ENCODE data around the gene PDF. TPM values are rescaled to one million over a fixed set of nuclear protein-coding genes. Genes with fewer than 3 reads are reported as not detected.
"Not testable (repeated sequence)": the region's sequence is repeated elsewhere in the genome, so short reads cannot be mapped to it uniquely, and the experiment has no call there.

PDF gene
- total RNA-seq, 1 donor from 2014 or later, result 44.9 TPM

GRCh38 chr16:69301187-69301586, 29.2 kb downstream of the PDF start:
- peak; percentile 9 to 18 for DNase-seq (ENCODE audit: extremely low spot score in 2 of 2)
- H3K4me3 ChIP-seq, result no peak overlapping the region
- no peaks in the 10 kb centered on the region for H3K27me3 ChIP-seq
- no peaks in the 10 kb centered on the region for H3K9me3 ChIP-seq
- no peak overlapping the region for H3K27ac ChIP-seq
- H3K36me3 ChIP-seq, result peaks cover 0 to 36% of the 10 kb centered on the region in 2 donors
- intact Hi-C loops (cut with DNase I), result no loop called here
- TF ChIP-seq POLR2AphosphoS5 (IDR thresholded peaks at IDR 0.05; ENCODE audit: insufficient read depth in 1 of 2, low read depth in 1 of 2) (no peak), CTCF (IDR thresholded peaks at IDR 0.05) (no peak), POLR2A (IDR thresholded peaks at IDR 0.05) (no peak)
- no peaks in the 10 kb centered on the region for H3K4me1 ChIP-seq

GRCh38 chr16:69298261-69298660, 32.1 kb downstream of the PDF start:
- no peaks in the 10 kb centered on the region for H3K27me3 ChIP-seq
- TF ChIP-seq POLR2AphosphoS5 (IDR thresholded peaks at IDR 0.05; ENCODE audit: insufficient read depth in 1 of 2, low read depth in 1 of 2) (no peak), CTCF (IDR thresholded peaks at IDR 0.05) (no peak), POLR2A (IDR thresholded peaks at IDR 0.05) (no peak)

GRCh38 chr16:69296771-69297170, 33.6 kb downstream of the PDF start:
- peaks cover 0 to 25% of the 10 kb centered on the region in 2 donors for H3K36me3 ChIP-seq
- H3K27me3 ChIP-seq; H3K4me3 ChIP-seq; intact Hi-C loops (cut with DNase I); H3K27ac ChIP-seq; H3K9me3 ChIP-seq; H3K4me1 ChIP-seq: not testable (repeated sequence)
- peak in 1 of 2 donors; percentile 29 for DNase-seq (ENCODE audit: extremely low spot score in 2 of 2)

More at GRCh38 chr16:69298261-69298660, 32.1 kb downstream of the PDF start:
- peaks cover 0 to 28% of the 10 kb centered on the region in 2 donors for H3K36me3 ChIP-seq
- no peaks in the 10 kb centered on the region for H3K9me3 ChIP-seq
- no peak overlapping the region for H3K27ac ChIP-seq
- peak in 1 of 2 donors; percentile 20 for DNase-seq (ENCODE audit: extremely low spot score in 2 of 2)
- intact Hi-C loops (cut with DNase I), result no loop called here
- H3K4me3 ChIP-seq, result no peak overlapping the region
- H3K4me1 ChIP-seq, result no peaks in the 10 kb centered on the region

GRCh38 chr16:69294051-69294450, 36.3 kb downstream of the PDF start:
- Histone ChIP-seq H3K4me3 (no peak overlapping the region), H3K36me3 (no peaks in the 10 kb centered on the region), H3K9me3 (no peaks in the 10 kb centered on the region), H3K27ac (no peak overlapping the region), H3K27me3 (no peaks in the 10 kb centered on the region), H3K4me1 (no peaks in the 10 kb centered on the region)
- DNase-seq (ENCODE audit: extremely low spot score in 2 of 2), result peak in 1 of 2 donors; percentile 52
- intact Hi-C loops (cut with DNase I), result no loop called here
- TF ChIP-seq POLR2A (IDR thresholded peaks at IDR 0.05) (no peak), CTCF (IDR thresholded peaks at IDR 0.05) (no peak), POLR2AphosphoS5 (IDR thresholded peaks at IDR 0.05; ENCODE audit: insufficient read depth in 1 of 2, low read depth in 1 of 2) (no peak)

- DNase-seq (ENCODE audit: extremely low spot score in 2 of 2), result no peak
- TF ChIP-seq CTCF (IDR thresholded peaks at IDR 0.05) (no peak), POLR2AphosphoS5 (IDR thresholded peaks at IDR 0.05; ENCODE audit: insufficient read depth in 1 of 2, low read depth in 1 of 2) (no peak), POLR2A (IDR thresholded peaks at IDR 0.05) (no peak)
- H3K36me3 ChIP-seq, result no peaks in the 10 kb centered on the region
- H3K4me1 ChIP-seq, result no peaks in the 10 kb centered on the region
- no peak overlapping the region for H3K4me3 ChIP-seq
- H3K9me3 ChIP-seq, result no peaks in the 10 kb centered on the region
- intact Hi-C loops (cut with DNase I), result no loop called here
- no peak overlapping the region for H3K27ac ChIP-seq
- H3K27me3 ChIP-seq, result no peaks in the 10 kb centered on the region
Observed at GRCh38 chr16:69293401-69293800, 37.0 kb downstream of the PDF start.

- H3K27ac ChIP-seq; H3K36me3 ChIP-seq; intact Hi-C loops (cut with DNase I); H3K4me1 ChIP-seq; H3K9me3 ChIP-seq; H3K27me3 ChIP-seq; H3K4me3 ChIP-seq: not testable (repeated sequence)
- DNase-seq (ENCODE audit: extremely low spot score in 2 of 2), result peak in 1 of 2 donors; percentile 8
Observed at GRCh38 chr16:69291657-69292056, 38.7 kb downstream of the PDF start.
